Neural cell (in vitro differentiated cells): ENCODE results near the gene NXNL2. TPM values are rescaled to one million over a fixed set of nuclear protein-coding genes. Genes with fewer than 3 reads are reported as not detected.

Experiments
- H2AFZ ChIP-seq: fragments of 200-600, 300-800 bp; sonication (generic), shearing (Covaris generic); 2 replicates; pipeline ENCODE4 v1.6.0; 2014; ENCODE audit warnings: low read depth, mild to moderate bottlenecking, antibody characterized with exemption, low read length, moderate library complexity
- H3F3A ChIP-seq: fragments of 200-600 bp; shearing (Covaris generic); 2 replicates; pipeline ENCODE4 v1.6.1; 2016; ENCODE audit warnings: mild to moderate bottlenecking, moderate library complexity, mixed read lengths, antibody characterized with exemption, low read length; ENCODE audit not compliant: insufficient read depth, poor library complexity, severe bottlenecking
- H3K27ac ChIP-seq: fragments of 200-600, 300-800 bp; sonication (generic), shearing (Covaris generic); 2 replicates; pipeline ENCODE4 v1.5.1; 2014; ENCODE audit warnings: mild to moderate bottlenecking, low read length, moderate library complexity
- H3K27me3 ChIP-seq: fragments of 300-800, 200-600 bp; sonication (generic), shearing (Covaris generic); 2 replicates; pipeline ENCODE4 v1.6.0; 2014; ENCODE audit warnings: mild to moderate bottlenecking, low read depth, low read length, moderate library complexity; ENCODE audit not compliant: insufficient read depth
- H3K36me3 ChIP-seq: fragments of 300-800, 200-600 bp; sonication (generic), shearing (Covaris generic); 2 replicates; pipeline ENCODE4 v1.5.1; 2014; ENCODE audit warnings: mild to moderate bottlenecking, antibody characterized with exemption, low read length, moderate library complexity; ENCODE audit not compliant: insufficient read depth
- H3K4me2 ChIP-seq: fragments of 300-800, 200-600 bp; sonication (generic), shearing (Covaris generic); 2 replicates; pipeline ENCODE4 v1.6.0; 2014; ENCODE audit warnings: mild to moderate bottlenecking, low read length
- H3K4me3 ChIP-seq: fragments of 300-800, 200-600 bp; sonication (generic), shearing (Covaris generic); 2 replicates; pipeline ENCODE4 v1.5.1; 2014; ENCODE audit warnings: mild to moderate bottlenecking, low read length, moderate library complexity
- H3K79me2 ChIP-seq: fragments of 200-600 bp; shearing (Covaris generic); replicated peaks from 2 replicates; pipeline ENCODE4 v1.6.0; 2014; ENCODE audit warnings: mild to moderate bottlenecking, low read length, moderate library complexity; ENCODE audit not compliant: insufficient read depth
- H3K9ac ChIP-seq: fragments of 300-800, 200-600 bp; sonication (generic), shearing (Covaris generic); 2 replicates; pipeline ENCODE4 v1.6.1; 2016; ENCODE audit warnings: mild to moderate bottlenecking, low read length, mixed read lengths
- H3K9me2 ChIP-seq: fragments of 200-600 bp; shearing (Covaris generic); 2 replicates; pipeline ENCODE4 v1.6.1; 2016; ENCODE audit warnings: mild to moderate bottlenecking, low read length, mixed read lengths; ENCODE audit not compliant: insufficient read depth
- H3K9me3 ChIP-seq: fragments of 200-600, 300-800 bp; sonication (generic), shearing (Covaris generic); 2 replicates; pipeline ENCODE4 v1.6.1; 2016; ENCODE audit warnings: mild to moderate bottlenecking, mixed run types, low read length, moderate library complexity, mixed read lengths
- H4K20me1 ChIP-seq: fragments of 200-600 bp; shearing (Covaris generic); 2 replicates; pipeline ENCODE4 v1.6.1; 2016; ENCODE audit warnings: mild to moderate bottlenecking, mixed run types; ENCODE audit not compliant: insufficient read depth
- EP300 ChIP-seq: fragments of 450-650 bp; conservative IDR thresholded peaks from 2 replicates; pipeline ENCODE4 v1.6.1; 2014; ENCODE audit warnings: antibody characterized with exemption, mild to moderate bottlenecking, moderate library complexity; ENCODE audit not compliant: poor library complexity, severe bottlenecking
- EZH2 ChIP-seq: fragments of 200-600, 300-800 bp; shearing (Covaris generic), sonication (generic); IDR thresholded peaks from 2 replicates; pipeline ENCODE4 v1.6.1; 2014; ENCODE audit warnings: antibody characterized with exemption, low read length, borderline replicate concordance, mild to moderate bottlenecking; ENCODE audit not compliant: insufficient read depth, poor library complexity, severe bottlenecking
- MXI1 ChIP-seq: fragments of 450-650 bp; conservative IDR thresholded peaks from 2 replicates; pipeline ENCODE4 v1.6.1; 2014; ENCODE audit warnings: antibody characterized with exemption, mild to moderate bottlenecking; ENCODE audit not compliant: poor library complexity, severe bottlenecking
- POLR2AphosphoS5 ChIP-seq: IDR thresholded peaks from 2 replicates; pipeline ENCODE4 v1.6.1; 2012
- RAD21 ChIP-seq: fragments of 450-650 bp; conservative IDR thresholded peaks from 2 replicates; pipeline ENCODE4 v1.6.1; 2014; ENCODE audit warnings: antibody characterized with exemption, mild to moderate bottlenecking, moderate library complexity
- SMC3 ChIP-seq: fragments of 450-650 bp; conservative IDR thresholded peaks from 2 replicates; pipeline ENCODE4 v1.6.1; 2014; ENCODE audit warnings: antibody characterized with exemption, mild to moderate bottlenecking, moderate library complexity; ENCODE audit not compliant: poor library complexity
- TAF1 ChIP-seq: IDR thresholded peaks from 2 replicates; pipeline ENCODE4 v1.6.1; 2012; ENCODE audit warnings: low read depth
- polyA minus RNA-seq: library from RNA; depleted of rRNA, polyadenylated mRNA; stranded (reverse); fragments of >200 nt; gene quantifications from 2 replicates; pipeline ENCODE4 v1.2.3, GENCODE V29; 2014
- polyA plus RNA-seq: library from polyadenylated mRNA; depleted of rRNA; stranded (reverse); fragments of >200 nt; gene quantifications from 2 replicates; pipeline ENCODE4 v1.2.3, GENCODE V29; 2014
- TF ChIP-seq, protein P1 (sequence below): fragments of 450-650 bp; IDR thresholded peaks from 2 replicates; pipeline ENCODE4 v1.5.1; 2014; ENCODE audit warnings: antibody characterized with exemption, mild to moderate bottlenecking, moderate library complexity; ENCODE audit not compliant: poor library complexity, severe bottlenecking
- TF ChIP-seq, protein P2 (sequence below): IDR thresholded peaks from 2 replicates; pipeline ENCODE4 v1.6.1; 2012; ENCODE audit warnings: borderline replicate concordance

Gene NXNL2
- polyA plus RNA-seq, result 0.51 and 1.0 TPM in 2 replicates
- polyA minus RNA-seq, result 0.81 TPM in 1 of 2 replicates, not detected in the other

GRCh38 chr9:88534456-88535225, at the start of gene NXNL2:
TSS of gene NXNL2 (plus strand) at chr9:88535178. CDS start at chr9:88535435, 257 bp downstream.
- Histone ChIP-seq H3K79me2 (no peaks in the 10 kb centered on the region), H2AFZ (no peak within 1 kb of the TSS), H3K9ac (peak within 1 kb of the TSS; percentile 38), H3K4me2 (peak within 1 kb of the TSS; percentile 25), H3K36me3 (no peaks in the 10 kb centered on the region), H3K27ac (no peak within 1 kb of the TSS), H4K20me1 (no peaks in the 10 kb centered on the region), H3K9me3 (no peaks in the 10 kb centered on the region), H3K4me3 (peak within 1 kb of the TSS; percentile 71), H3F3A (peaks cover 9% of the 10 kb centered on the region), H3K9me2 (no peaks in the 10 kb centered on the region), H3K27me3 (peaks cover 29% of the 10 kb centered on the region)
- no peak for TF ChIP-seq EZH2
- no peak for TF ChIP-seq RAD21
- TF ChIP-seq, protein P1, sequence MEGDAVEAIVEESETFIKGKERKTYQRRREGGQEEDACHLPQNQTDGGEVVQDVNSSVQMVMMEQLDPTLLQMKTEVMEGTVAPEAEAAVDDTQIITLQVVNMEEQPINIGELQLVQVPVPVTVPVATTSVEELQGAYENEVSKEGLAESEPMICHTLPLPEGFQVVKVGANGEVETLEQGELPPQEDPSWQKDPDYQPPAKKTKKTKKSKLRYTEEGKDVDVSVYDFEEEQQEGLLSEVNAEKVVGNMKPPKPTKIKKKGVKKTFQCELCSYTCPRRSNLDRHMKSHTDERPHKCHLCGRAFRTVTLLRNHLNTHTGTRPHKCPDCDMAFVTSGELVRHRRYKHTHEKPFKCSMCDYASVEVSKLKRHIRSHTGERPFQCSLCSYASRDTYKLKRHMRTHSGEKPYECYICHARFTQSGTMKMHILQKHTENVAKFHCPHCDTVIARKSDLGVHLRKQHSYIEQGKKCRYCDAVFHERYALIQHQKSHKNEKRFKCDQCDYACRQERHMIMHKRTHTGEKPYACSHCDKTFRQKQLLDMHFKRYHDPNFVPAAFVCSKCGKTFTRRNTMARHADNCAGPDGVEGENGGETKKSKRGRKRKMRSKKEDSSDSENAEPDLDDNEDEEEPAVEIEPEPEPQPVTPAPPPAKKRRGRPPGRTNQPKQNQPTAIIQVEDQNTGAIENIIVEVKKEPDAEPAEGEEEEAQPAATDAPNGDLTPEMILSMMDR, result no peak
- TF ChIP-seq MXI1, result no peak
- TF ChIP-seq TAF1, result no peak
- TF ChIP-seq SMC3, result no peak
- no peak for TF ChIP-seq EP300
- no peak for TF ChIP-seq POLR2AphosphoS5
- TF ChIP-seq, protein P2, sequence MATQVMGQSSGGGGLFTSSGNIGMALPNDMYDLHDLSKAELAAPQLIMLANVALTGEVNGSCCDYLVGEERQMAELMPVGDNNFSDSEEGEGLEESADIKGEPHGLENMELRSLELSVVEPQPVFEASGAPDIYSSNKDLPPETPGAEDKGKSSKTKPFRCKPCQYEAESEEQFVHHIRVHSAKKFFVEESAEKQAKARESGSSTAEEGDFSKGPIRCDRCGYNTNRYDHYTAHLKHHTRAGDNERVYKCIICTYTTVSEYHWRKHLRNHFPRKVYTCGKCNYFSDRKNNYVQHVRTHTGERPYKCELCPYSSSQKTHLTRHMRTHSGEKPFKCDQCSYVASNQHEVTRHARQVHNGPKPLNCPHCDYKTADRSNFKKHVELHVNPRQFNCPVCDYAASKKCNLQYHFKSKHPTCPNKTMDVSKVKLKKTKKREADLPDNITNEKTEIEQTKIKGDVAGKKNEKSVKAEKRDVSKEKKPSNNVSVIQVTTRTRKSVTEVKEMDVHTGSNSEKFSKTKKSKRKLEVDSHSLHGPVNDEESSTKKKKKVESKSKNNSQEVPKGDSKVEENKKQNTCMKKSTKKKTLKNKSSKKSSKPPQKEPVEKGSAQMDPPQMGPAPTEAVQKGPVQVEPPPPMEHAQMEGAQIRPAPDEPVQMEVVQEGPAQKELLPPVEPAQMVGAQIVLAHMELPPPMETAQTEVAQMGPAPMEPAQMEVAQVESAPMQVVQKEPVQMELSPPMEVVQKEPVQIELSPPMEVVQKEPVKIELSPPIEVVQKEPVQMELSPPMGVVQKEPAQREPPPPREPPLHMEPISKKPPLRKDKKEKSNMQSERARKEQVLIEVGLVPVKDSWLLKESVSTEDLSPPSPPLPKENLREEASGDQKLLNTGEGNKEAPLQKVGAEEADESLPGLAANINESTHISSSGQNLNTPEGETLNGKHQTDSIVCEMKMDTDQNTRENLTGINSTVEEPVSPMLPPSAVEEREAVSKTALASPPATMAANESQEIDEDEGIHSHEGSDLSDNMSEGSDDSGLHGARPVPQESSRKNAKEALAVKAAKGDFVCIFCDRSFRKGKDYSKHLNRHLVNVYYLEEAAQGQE, result no peak

DNA sequence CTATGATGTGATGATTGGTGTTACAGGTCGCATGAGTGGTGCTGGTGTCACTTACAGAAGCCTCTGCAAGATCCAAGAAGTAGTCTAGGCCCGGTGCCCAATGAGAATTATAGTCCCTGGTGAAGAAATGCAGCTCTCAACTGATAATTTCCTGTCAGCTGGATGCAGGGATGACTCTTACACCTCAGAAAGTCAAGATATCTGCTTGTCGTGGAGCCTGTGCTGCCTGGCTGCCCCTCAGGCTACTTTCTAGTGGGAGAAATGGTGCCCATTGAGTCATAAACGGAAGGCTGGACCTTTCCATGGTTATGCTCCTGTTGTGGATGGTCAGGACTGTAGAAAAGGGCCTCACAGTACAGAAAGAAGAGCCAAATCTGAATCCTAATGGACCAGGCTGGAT, 46.8 kb upstream of the NXNL2 start:
- H3K9ac ChIP-seq, result no peak overlapping the region
- H4K20me1 ChIP-seq, result no peaks in the 10 kb centered on the region
- no peak overlapping the region for H3K27ac ChIP-seq
- no peak overlapping the region for H2AFZ ChIP-seq
- no peaks in the 10 kb centered on the region for H3K9me2 ChIP-seq
- no peaks in the 10 kb centered on the region for H3F3A ChIP-seq
- H3K36me3 ChIP-seq, result no peaks in the 10 kb centered on the region
- no peaks in the 10 kb centered on the region for H3K27me3 ChIP-seq
- no peak overlapping the region for H3K4me3 ChIP-seq
- no peak overlapping the region for H3K4me2 ChIP-seq
- no peaks in the 10 kb centered on the region for H3K79me2 ChIP-seq
- no peaks in the 10 kb centered on the region for H3K9me3 ChIP-seq
- no peak for TF ChIP-seq TAF1
